ENCODE results near the gene HSFX1.
"Not testable (repeated sequence)": the region's sequence is repeated elsewhere in the genome, so short reads cannot be mapped to it uniquely, and the experiment has no call there.

The HSFX1 gene

GRCh38 chrX:149773768-149774167 is at the start of gene HSFX1:
HSFX1 (plus strand) TSS chrX:149774068; CDS start chrX:149774682, 614 bp downstream.
- not testable (repeated sequence) for H3K27ac ChIP-seq; H3K36me3 ChIP-seq; H3K27me3 ChIP-seq; H3K4me3 ChIP-seq (ENCODE audit: low read depth in 1 of 2, low read length in 1 of 2); H3K9me3 ChIP-seq; H3K4me1 ChIP-seq (ENCODE audit: control insufficient read depth in 1 of 2, insufficient read depth in 1 of 2, low read depth in 1 of 2, low read length in 1 of 2)

DNA sequence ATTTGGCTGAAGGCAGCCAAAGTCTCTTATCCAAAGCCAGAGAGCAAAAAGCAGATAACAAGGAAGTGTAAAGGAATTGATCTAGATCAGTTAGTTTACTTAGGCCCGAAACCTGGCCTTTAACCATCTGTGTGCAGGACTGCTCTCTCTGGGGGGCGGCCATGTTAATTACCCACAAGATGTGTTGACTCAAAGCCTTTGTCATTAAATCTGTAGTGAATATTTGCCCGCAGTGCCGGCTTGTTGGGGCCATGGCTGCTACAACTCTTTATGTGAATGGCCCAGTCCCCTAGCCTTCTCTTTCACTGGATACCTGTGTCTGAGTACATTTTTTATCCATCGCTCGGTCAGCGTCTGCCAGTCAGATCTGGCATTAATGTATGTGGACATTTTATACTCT is 46.6 kb upstream of the HSFX1 start:
- not testable (repeated sequence) for H3K27me3 ChIP-seq; H3K27ac ChIP-seq; H3K9me3 ChIP-seq; H3K4me3 ChIP-seq (ENCODE audit: low read depth in 1 of 2, low read length in 1 of 2); H3K36me3 ChIP-seq; H3K4me1 ChIP-seq (ENCODE audit: control insufficient read depth in 1 of 2, insufficient read depth in 1 of 2, low read depth in 1 of 2, low read length in 1 of 2)

DNA sequence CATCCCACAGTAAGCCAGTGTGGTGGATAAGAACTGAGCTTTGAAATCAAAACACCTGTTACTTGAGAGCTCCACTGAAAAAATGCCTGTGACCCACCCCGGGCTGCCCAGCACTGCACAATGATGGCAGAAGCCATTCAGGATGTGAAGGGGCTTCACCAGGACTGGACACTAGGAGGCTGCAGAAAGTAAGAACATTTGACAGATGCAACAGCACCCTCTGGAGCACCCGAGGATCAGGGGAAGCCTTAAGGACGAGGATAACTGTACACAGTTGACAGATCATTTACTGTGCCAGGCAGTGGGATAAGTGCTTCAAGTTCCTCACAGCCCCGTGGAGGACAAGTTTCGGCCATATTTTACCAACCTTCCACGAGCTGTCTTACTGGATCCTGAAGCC is 31.6 kb upstream of the HSFX1 start:
- not testable (repeated sequence) for H3K4me1 ChIP-seq (ENCODE audit: control insufficient read depth in 1 of 2, insufficient read depth in 1 of 2, low read depth in 1 of 2, low read length in 1 of 2); H3K4me3 ChIP-seq (ENCODE audit: low read depth in 1 of 2, low read length in 1 of 2); H3K36me3 ChIP-seq; H3K9me3 ChIP-seq; H3K27ac ChIP-seq; H3K27me3 ChIP-seq

DNA sequence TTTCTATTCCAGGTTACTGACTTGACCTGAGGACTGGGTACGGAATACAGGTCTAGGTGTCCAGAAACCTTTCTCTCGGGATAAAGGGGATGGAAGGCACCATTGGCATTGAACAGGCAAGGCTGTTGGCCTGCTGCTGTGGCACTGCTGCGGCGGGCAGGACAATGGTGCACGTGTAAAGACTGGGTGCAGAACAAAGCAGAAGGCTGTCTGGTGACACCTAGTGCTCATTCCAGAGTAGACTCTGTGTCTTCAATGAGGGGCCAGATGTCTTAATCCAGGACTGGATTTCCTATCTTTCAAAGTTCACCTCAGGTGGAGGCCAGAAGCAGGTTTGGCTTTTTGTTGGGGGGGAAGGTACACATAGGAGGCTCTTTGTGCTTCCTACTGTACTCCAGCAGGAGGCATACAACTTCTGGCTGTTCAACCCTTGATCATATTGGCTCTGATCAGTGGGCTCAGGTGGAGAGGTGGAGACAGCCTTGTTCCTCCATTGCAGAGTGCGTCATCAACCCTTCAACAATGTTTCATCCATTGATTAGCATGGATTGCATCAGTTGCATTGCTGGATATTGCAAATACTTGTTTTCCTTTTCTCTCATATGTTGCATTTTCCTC is 27.4 kb upstream of the HSFX1 start:
- not testable (repeated sequence) for H3K36me3 ChIP-seq; H3K27ac ChIP-seq; H3K27me3 ChIP-seq; H3K4me3 ChIP-seq (ENCODE audit: low read depth in 1 of 2, low read length in 1 of 2); H3K4me1 ChIP-seq (ENCODE audit: control insufficient read depth in 1 of 2, insufficient read depth in 1 of 2, low read depth in 1 of 2, low read length in 1 of 2); H3K9me3 ChIP-seq

- no peak overlapping the region for H3K27ac ChIP-seq
- no peaks in the 10 kb centered on the region for H3K27me3 ChIP-seq
- H3K4me1 ChIP-seq (ENCODE audit: control insufficient read depth in 1 of 2, insufficient read depth in 1 of 2, low read depth in 1 of 2, low read length in 1 of 2) = no peaks in the 10 kb centered on the region
- no peak overlapping the region for H3K4me3 ChIP-seq (ENCODE audit: low read depth in 1 of 2, low read length in 1 of 2)
- H3K9me3 ChIP-seq = no peaks in the 10 kb centered on the region
- H3K36me3 ChIP-seq = no peaks in the 10 kb centered on the region
- TF ChIP-seq CTCF (IDR thresholded peaks at IDR 0.05) = no peak
These were observed 16.4 kb upstream of the HSFX1 start for GRCh38 chrX:149757206-149758067.

DNA sequence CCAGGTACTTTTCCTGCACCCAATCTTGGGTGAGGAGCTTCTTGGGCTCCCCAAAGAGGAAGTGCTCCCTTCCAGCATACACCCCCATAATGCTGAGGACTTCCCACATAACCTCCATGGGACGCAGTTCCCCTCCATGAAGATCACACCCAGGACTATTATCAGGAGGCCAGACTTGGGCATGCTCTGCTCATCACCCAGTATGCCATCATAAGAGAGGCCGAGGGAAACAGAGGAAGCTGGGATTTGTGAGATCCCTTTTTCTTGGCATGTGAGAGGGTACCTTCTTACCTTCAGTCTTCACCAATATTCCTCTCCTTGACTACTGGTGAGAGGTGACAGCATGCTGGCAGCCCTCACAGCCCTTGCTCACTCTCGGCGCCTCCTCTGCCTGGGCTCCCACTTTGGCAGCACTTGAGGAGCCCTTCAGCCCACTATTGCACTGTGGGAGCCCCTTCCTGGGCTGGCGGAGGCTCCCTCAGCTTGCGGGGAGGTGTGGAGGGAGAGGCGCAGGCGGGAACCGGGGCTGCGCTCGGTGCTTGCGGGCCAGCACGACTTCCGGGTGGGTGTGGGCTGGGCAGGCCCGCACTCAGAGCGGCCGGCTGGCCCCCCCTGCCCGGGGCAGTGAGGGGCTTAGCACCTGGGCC is 15.7 kb upstream of the HSFX1 start:
- Histone ChIP-seq H3K36me3 (no peaks in the 10 kb centered on the region), H3K4me1 (ENCODE audit: control insufficient read depth in 1 of 2, insufficient read depth in 1 of 2, low read depth in 1 of 2, low read length in 1 of 2) (no peaks in the 10 kb centered on the region), H3K27me3 (no peaks in the 10 kb centered on the region), H3K27ac (no peak overlapping the region), H3K4me3 (ENCODE audit: low read depth in 1 of 2, low read length in 1 of 2) (no peak overlapping the region), H3K9me3 (no peaks in the 10 kb centered on the region)
- no peak for TF ChIP-seq CTCF (IDR thresholded peaks at IDR 0.05)

DNA sequence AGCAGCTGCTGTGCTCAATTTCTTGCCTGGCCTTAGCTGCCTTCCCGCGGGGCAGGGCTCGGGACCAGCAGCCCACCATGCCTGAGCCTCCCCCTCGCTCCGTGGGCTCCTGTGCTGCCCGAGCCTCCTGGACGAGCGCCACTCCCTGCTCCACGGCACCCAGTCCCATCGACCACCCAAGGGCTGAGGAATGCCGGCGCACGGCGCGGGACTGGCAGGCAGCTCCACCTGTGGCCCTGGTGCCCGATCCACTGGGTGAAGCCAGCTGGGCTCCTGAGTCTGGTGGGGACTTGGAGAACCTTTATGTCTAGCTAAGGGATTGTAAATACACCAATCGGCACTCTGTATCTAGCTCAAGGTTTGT is 15.2 kb upstream of the HSFX1 start:
- H3K4me3 ChIP-seq (ENCODE audit: low read depth in 1 of 2, low read length in 1 of 2); H3K27me3 ChIP-seq; H3K36me3 ChIP-seq; H3K4me1 ChIP-seq (ENCODE audit: control insufficient read depth in 1 of 2, insufficient read depth in 1 of 2, low read depth in 1 of 2, low read length in 1 of 2); H3K9me3 ChIP-seq; H3K27ac ChIP-seq: not testable (repeated sequence)

DNA sequence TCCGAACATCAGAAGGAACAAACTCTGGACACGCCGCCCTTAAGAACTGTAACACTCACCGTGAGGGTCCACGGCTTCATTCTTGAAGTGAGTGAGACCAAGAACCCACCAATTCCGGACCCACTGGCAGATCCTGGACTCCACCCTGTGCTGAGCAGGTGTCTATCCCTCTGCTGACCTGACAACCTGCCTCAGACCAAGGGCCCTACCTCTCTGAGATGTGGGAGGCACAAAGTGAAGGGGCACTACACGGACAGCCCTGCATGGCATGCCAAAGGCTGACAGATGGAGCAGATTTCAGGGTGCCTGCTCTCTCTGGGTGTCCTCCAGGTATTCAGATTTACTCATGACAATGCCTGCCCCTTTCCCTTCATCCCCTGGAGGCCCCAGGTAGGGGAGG is 14.0 kb upstream of the HSFX1 start:
- H3K4me1 ChIP-seq (ENCODE audit: control insufficient read depth in 1 of 2, insufficient read depth in 1 of 2, low read depth in 1 of 2, low read length in 1 of 2) = no peaks in the 10 kb centered on the region
- no peaks in the 10 kb centered on the region for H3K27me3 ChIP-seq
- no peak for TF ChIP-seq CTCF (IDR thresholded peaks at IDR 0.05)
- H3K4me3 ChIP-seq (ENCODE audit: low read depth in 1 of 2, low read length in 1 of 2) = no peak overlapping the region
- no peaks in the 10 kb centered on the region for H3K36me3 ChIP-seq
- H3K27ac ChIP-seq = no peak overlapping the region
- H3K9me3 ChIP-seq = no peaks in the 10 kb centered on the region
